Central memory CD4-positive, alpha-beta T cell (primary cell): ENCODE results near the gene METAP1.
"Not testable (repeated sequence)": the region's sequence is repeated elsewhere in the genome, so short reads cannot be mapped to it uniquely, and the experiment has no call there.

Experiments
- DNase-seq: peaks from one replicate; pipeline ENCODE4 v3.0.0; 2022

METAP1 gene

DNA sequence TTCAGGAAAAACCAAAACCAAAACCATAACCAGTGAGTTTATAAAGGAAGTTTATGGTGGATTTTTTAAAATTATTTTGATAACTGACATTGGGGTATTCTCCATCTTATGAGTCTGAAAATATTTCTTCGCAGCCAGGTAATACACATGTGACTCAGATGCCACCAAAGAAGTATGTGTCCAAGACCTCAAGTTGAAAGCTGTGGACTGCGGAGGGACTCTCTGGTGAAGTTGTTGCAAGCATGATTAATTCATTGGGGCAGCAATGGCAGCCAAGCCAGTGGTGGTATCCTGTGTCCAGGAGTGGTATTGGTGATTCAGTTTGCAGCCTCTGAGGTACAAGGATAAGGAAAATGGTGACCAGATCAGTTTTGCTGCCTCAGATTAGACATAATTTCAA is 107.1 kb downstream of the METAP1 start:
- no peak for DNase-seq

GRCh38 chr4:99103166-99103565 is 107.6 kb downstream of the METAP1 start:
- DNase-seq: no peak

DNA sequence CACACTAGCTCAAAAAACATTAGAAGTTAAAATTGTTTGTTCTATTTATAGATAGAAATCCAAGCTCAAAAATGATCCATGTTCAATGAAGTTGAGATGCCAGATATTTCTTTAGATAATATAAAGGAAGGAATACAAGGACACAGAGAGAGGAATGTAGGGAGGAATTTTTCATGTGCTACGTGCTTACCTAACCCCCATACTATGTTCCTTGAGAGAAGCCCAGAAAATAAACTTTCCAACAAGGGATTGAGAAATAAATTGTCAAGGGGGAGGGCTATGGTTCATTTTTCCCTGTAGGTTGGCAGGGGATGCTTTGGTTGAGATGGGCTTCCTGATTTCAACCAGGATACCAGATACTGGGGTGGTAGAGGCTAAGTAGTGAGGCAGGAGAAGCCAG is 108.6 kb downstream of the METAP1 start:
- no peak for DNase-seq

GRCh38 chr4:99109286-99109685 is 113.8 kb downstream of the METAP1 start:
- DNase-seq: not testable (repeated sequence)
